ENCODE results near the gene ANKRD40.
"Not testable (repeated sequence)": the region's sequence is repeated elsewhere in the genome, so short reads cannot be mapped to it uniquely, and the experiment has no call there.

Gene ANKRD40

DNA sequence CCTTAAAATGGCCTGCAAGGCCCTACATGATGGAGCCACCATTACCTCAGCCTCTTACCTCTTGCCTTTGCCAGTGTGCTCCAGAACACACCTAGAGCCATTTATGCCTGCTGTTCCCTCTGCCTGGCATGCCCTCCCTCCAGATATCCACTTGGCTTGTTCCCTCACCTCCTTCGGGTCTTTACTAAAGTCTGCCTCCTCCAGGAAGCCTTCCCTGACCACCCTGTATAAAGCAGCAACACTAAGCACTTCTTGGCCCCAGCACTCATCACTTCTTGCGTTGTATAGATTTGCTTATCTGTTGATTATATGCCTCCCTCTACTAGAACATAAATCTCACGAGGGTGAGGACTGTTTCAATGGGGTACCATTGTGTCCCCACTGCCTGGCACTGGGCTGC lies 25.3 kb downstream of the ANKRD40 start:
- in situ Hi-C loops (cut with HindIII; ENCODE audit: low sequenced_read_pairs), result no loop called here
- no peak for DNase-seq (ENCODE audit: low read depth)

DNA sequence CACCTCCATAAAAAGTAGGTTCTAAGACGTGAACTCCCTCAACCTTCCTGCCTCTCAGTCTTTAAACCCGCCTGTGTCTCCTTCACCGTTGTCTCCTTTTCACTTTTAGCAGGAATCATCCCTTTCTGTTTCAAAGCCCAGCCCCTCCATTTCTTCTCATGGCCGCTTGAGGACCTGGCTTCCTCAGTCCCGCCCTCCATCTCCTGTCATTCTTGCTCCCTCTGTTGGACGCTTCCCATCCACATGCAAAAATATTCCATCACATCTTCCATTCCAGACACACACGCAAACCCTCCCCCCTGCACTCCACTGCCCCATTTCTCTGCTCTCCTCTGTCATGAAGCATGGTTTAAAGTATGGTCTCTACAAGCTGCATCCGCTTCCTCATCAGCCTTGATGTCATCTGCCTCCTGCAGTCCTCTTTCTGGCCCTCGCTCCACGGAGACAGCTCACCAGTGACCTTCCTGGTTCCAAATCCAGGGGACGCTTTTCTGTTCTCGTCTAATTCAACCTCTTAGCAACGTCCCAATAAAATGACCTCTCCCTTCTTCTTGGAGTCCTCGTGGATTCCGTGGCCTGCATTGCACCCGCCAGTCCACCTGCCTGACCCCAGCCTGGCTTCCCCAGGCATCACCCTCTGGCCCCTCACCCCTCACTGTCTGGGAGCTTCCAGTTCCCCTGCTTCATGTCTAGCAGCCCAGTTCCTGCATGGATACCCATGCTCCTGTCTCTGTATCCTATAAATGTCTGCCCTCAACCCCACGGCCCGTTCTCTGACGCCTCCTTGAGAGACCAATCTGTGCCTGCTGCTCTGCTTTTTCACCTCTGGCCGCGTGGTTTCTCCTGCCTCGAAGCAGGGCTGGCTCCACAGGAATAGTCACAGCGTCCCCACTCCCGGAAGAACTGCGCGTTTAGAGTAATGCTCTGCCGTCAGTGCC lies 26.2 kb downstream of the ANKRD40 start:
- peak; percentile 59 for DNase-seq (ENCODE audit: low read depth)
- no peak overlapping the region for H3K4me3 ChIP-seq (ENCODE audit: low read depth, low read length)
- TF ChIP-seq, protein P1, sequence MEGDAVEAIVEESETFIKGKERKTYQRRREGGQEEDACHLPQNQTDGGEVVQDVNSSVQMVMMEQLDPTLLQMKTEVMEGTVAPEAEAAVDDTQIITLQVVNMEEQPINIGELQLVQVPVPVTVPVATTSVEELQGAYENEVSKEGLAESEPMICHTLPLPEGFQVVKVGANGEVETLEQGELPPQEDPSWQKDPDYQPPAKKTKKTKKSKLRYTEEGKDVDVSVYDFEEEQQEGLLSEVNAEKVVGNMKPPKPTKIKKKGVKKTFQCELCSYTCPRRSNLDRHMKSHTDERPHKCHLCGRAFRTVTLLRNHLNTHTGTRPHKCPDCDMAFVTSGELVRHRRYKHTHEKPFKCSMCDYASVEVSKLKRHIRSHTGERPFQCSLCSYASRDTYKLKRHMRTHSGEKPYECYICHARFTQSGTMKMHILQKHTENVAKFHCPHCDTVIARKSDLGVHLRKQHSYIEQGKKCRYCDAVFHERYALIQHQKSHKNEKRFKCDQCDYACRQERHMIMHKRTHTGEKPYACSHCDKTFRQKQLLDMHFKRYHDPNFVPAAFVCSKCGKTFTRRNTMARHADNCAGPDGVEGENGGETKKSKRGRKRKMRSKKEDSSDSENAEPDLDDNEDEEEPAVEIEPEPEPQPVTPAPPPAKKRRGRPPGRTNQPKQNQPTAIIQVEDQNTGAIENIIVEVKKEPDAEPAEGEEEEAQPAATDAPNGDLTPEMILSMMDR (IDR thresholded peaks at IDR 0.05; ENCODE audit: low read depth, low read length, missing control alignments), result peak; percentile 70
- in situ Hi-C loops (cut with HindIII; ENCODE audit: low sequenced_read_pairs), result no loop called here

More for the DNA sequence above, 25.3 kb downstream of the ANKRD40 start:
- H3K4me3 ChIP-seq (ENCODE audit: low read depth, low read length), result no peak overlapping the region
- TF ChIP-seq, protein P1 (IDR thresholded peaks at IDR 0.05; ENCODE audit: low read depth, low read length, missing control alignments), result no peak

DNA sequence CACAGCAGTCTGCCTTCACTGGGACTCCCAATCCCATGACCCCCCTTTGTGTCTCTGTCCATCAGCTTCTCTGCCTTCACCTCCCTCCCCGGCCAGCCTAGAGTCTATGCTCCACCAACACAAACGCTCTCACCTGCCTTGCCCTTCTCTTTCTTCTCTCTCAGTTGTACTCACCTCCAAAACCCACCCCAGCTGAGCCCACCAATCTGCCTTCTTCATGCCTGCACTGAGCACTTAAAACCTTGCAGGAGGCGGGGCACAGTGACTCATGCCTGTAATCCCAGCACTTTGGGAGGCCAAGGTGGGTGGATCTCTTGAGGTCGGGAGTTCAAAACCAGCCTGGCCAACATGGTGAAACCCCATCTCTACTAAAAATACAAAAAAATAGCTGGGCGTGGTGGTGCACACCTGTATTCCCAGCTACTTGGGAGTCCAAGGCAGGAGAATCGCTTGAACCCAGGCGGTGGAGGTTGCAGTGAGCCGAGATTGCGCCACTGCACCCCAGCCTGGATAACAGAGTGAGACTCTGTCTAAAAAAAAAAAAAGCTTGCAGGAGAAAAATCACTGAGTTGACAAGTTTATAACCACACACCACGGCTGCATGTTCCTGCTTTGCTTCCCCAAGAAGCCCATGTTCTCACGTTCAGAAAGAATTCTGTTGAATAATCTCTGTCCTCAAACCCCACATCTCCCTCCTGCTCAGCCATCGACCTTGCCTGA lies 27.0 kb downstream of the ANKRD40 start:
- H3K4me3 ChIP-seq (ENCODE audit: low read depth, low read length); in situ Hi-C loops (cut with HindIII; ENCODE audit: low sequenced_read_pairs); DNase-seq (ENCODE audit: low read depth): not testable (repeated sequence)

DNA sequence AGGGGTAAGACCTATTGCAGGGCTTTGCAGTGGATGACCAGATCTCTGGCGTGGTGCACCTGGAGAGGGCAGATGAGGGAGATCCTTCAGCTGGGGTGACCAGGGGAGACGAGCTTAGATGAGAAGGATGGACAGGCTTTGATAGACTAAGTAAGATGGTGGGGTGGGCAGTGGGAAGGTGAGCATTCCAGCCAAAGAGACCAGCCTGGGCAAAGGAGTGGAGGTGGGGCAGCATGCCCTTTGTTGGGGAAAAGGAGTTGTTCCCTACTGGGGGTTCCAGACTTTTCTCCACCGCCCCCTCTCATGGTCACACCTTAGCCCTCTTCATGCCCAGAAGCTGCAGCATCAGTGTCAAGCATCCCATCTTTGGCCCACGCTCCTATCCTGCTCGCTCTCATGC lies 27.6 kb downstream of the ANKRD40 start:
- in situ Hi-C loops (cut with HindIII; ENCODE audit: low sequenced_read_pairs), result no loop called here
- TF ChIP-seq, protein P1 (IDR thresholded peaks at IDR 0.05; ENCODE audit: low read depth, low read length, missing control alignments), result no peak
- no peak for DNase-seq (ENCODE audit: low read depth)

DNA sequence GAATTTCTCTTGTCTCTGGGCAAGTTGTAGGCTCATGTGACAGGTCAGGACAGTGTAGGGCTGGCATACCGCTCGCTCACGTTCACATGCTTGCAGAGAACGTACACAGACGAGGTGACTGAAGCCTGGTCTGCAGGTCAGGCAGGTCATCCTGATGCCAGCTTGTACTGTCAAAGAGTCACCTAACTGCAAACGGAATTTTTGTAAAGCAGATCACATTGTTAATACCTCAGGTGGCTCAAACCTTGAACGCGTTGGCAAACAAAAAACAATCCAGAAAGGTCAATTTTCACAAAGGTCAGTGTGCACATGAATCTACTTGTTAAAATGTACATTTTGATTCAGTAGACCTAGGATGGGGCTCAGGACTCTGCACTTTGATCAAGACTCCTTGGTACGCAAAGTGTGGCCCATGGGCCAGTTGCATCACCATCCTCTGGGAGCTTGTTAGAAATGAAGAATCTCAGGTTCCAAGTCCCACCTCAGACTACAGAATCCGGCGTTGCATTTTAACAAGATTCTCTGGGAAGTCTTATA lies 28.6 kb downstream of the ANKRD40 start:
- in situ Hi-C loops (cut with HindIII; ENCODE audit: low sequenced_read_pairs), result no loop called here
- no peak overlapping the region for H3K4me3 ChIP-seq (ENCODE audit: low read depth, low read length)
- TF ChIP-seq, protein P1 (IDR thresholded peaks at IDR 0.05; ENCODE audit: low read depth, low read length, missing control alignments), result no peak
- no peak for DNase-seq (ENCODE audit: low read depth)

More for the DNA sequence above, 27.6 kb downstream of the ANKRD40 start:
- H3K4me3 ChIP-seq (ENCODE audit: low read depth, low read length), result no peak overlapping the region

DNA sequence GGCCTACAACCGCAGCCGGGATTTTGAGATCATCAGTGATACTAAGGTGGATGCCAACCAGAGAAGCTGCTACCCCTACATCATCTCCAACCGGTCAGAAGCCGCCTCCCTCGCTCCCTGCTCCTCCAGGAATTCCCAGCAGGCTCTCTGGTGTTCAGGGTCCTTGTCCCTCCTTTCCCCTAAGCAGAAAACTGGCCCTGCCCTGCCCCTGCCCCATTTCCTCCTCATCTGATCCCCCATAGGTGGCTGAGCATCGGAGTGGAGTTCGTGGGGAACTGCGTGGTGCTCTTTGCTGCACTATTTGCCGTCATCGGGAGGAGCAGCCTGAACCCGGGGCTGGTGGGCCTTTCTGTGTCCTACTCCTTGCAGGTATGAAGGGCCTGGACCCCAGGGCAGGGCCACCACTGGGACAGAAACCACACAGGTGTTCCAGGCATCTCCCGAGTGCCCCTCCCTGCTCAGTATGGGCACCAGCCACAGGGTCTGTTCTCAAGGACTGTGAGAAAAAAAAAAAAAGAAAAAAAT lies 29.8 kb downstream of the ANKRD40 start:
- no peak overlapping the region for H3K4me3 ChIP-seq (ENCODE audit: low read depth, low read length)
- in situ Hi-C loops (cut with HindIII; ENCODE audit: low sequenced_read_pairs), result no loop called here
- DNase-seq (ENCODE audit: low read depth), result no peak
- TF ChIP-seq, protein P1 (IDR thresholded peaks at IDR 0.05; ENCODE audit: low read depth, low read length, missing control alignments), result no peak
